CD4-positive, alpha-beta T cell treated with Interleukin-12 subunit alpha and Interleukin-12 subunit beta, for 1 hour (primary cell): ENCODE results near the gene SLC47A1.
A peak's percentile ranks its signal among the peaks of the same experiment; 100 is the strongest.
"Not testable (repeated sequence)": the region's sequence is repeated elsewhere in the genome, so short reads cannot be mapped to it uniquely, and the experiment has no call there.

Experiments used
- DNase-seq: peaks from one replicate; pipeline ENCODE4 v3.0.0-alpha.2; 2020

Gene SLC47A1

GRCh38 chr17:19533718-19534561, at the start of gene SLC47A1:
SLC47A1 (plus strand) TSS chr17:19533854; CDS start chr17:19533940, 86 bp downstream.
- no peak for DNase-seq

- no peak for DNase-seq
Measured at GRCh38 chr17:19485800-19486340, 47.8 kb upstream of the SLC47A1 start.

- DNase-seq, result no peak
Measured at GRCh38 chr17:19486351-19487023, 47.2 kb upstream of the SLC47A1 start.

GRCh38 chr17:19487024-19487600, 46.5 kb upstream of the SLC47A1 start:
- no peak for DNase-seq

- no peak for DNase-seq
Measured at GRCh38 chr17:19492141-19492540, 41.5 kb upstream of the SLC47A1 start.

GRCh38 chr17:19494961-19495806, 38.5 kb upstream of the SLC47A1 start:
- no peak for DNase-seq

GRCh38 chr17:19495828-19496528, 37.7 kb upstream of the SLC47A1 start:
- no peak for DNase-seq

GRCh38 chr17:19497624-19498023, 36.0 kb upstream of the SLC47A1 start:
- DNase-seq, result no peak

- no peak for DNase-seq
Measured at GRCh38 chr17:19501219-19501618, 32.4 kb upstream of the SLC47A1 start.

- DNase-seq, result peak; percentile 47
Measured at GRCh38 chr17:19502517-19502916, 31.1 kb upstream of the SLC47A1 start.

GRCh38 chr17:19505561-19505960, 28.1 kb upstream of the SLC47A1 start:
- not testable (repeated sequence) for DNase-seq

- peak; percentile 91 for DNase-seq
Measured at GRCh38 chr17:19507775-19508576, 25.7 kb upstream of the SLC47A1 start.

GRCh38 chr17:19508577-19508867, 25.1 kb upstream of the SLC47A1 start:
- DNase-seq, result no peak

GRCh38 chr17:19509281-19509852, 24.3 kb upstream of the SLC47A1 start:
- DNase-seq, result not testable (repeated sequence)

GRCh38 chr17:19510903-19511302, 22.8 kb upstream of the SLC47A1 start:
- DNase-seq, result no peak

GRCh38 chr17:19513897-19514488, 19.7 kb upstream of the SLC47A1 start:
- DNase-seq, result peak; percentile 70

- no peak for DNase-seq
Measured at GRCh38 chr17:19517699-19518098, 16.0 kb upstream of the SLC47A1 start.

- DNase-seq, result not testable (repeated sequence)
Measured at GRCh38 chr17:19519388-19520291, 14.0 kb upstream of the SLC47A1 start.

GRCh38 chr17:19520641-19521040, 13.0 kb upstream of the SLC47A1 start:
- no peak for DNase-seq
